GM12878 (cell line): ENCODE measurements around the gene P4HA1. TPM values are rescaled to one million over a fixed set of nuclear protein-coding genes. Genes with fewer than 3 reads are reported as not detected.
"Not testable (repeated sequence)": the region's sequence is repeated elsewhere in the genome, so short reads cannot be mapped to it uniquely, and the experiment has no call there.

ENCODE experiments used
- ATAC-seq: fragments of 200-7000 bp; cut with Tn5 transposase; 3 replicates; pipeline ENCODE4 v1.9.1; 2020; ENCODE audit warnings: mild to moderate bottlenecking, moderate library complexity
- BruUV-seq: library from RNA; stranded (reverse); fragments of 400-500 nt; replicated peaks from 2 replicates; lab custom pipeline; 2021; lab: Mats Ljungman, UMichigan
- CTCF ChIA-PET: fragments of 300-600 bp; sonication (Branson Sonifier 250); formaldehyde crosslinking; extraction: SDS; loops from one replicate; lab custom pipeline; 2021; ENCODE audit warnings: inconsistent platforms; lab: Yijun Ruan, JAX
- POLR2A ChIA-PET: fragments of 350-600 bp; formaldehyde crosslinking; extraction: SDS; loops from one replicate; lab custom pipeline; 2021; ENCODE audit warnings: inconsistent platforms; lab: Charles Lee
- RAD21 ChIA-PET: fragments of 300-600 bp; sonication (Branson Sonifier 250); formaldehyde crosslinking; loops from one replicate; lab custom pipeline; 2023; ENCODE audit warnings: antibody characterized with exemption; ENCODE audit not compliant: unreplicated experiment; lab: Charles Lee
- SMC1A ChIA-PET: fragments of 300-600 bp; sonication (Branson Sonifier 250); formaldehyde crosslinking; loops from one replicate; lab custom pipeline; 2023; ENCODE audit not compliant: unreplicated experiment, uncharacterized antibody; lab: Charles Lee
- DNase-seq: peaks from one replicate; pipeline ENCODE4 v3.0.0-alpha.2; 2011; ENCODE audit warnings: low read depth, low spot score
- FAIRE-seq: peaks from 3 replicates; lab custom pipeline; 2011; peaks lifted over from hg19 to GRCh38; lab: Jason Lieb, UNC
- H2AFZ ChIP-seq: 2 replicates; pipeline ENCODE4 v1.6.0; 2011; ENCODE audit warnings: low read depth, low read length, control low read depth; ENCODE audit not compliant: control insufficient read depth
- H3K27ac ChIP-seq: 2 replicates; pipeline ENCODE4 v1.5.1; 2011; ENCODE audit warnings: control low read depth; ENCODE audit not compliant: control insufficient read depth, insufficient read depth
- H3K27me3 ChIP-seq, 2 experiments: replicated peaks in 1 of 2; 2 replicates each; pipeline versions ENCODE4 v1.6.0 to v1.6.1; 2011; ENCODE audit warnings: low read length in 1 of 2; ENCODE audit not compliant: control insufficient read depth in 2 of 2, insufficient read depth in 2 of 2
- H3K36me3 ChIP-seq, 2 experiments: 2 replicates each; pipeline ENCODE4 v1.5.1; 2011; ENCODE audit warnings: low read length in 1 of 2; ENCODE audit not compliant: control insufficient read depth in 2 of 2, insufficient read depth in 2 of 2
- H3K4me1 ChIP-seq: 2 replicates; pipeline ENCODE4 v1.6.1; 2011; ENCODE audit warnings: mild to moderate bottlenecking, low read length, moderate library complexity, mixed read lengths; ENCODE audit not compliant: control insufficient read depth, insufficient read depth
- H3K4me2 ChIP-seq: 2 replicates; pipeline ENCODE4 v1.6.0; 2011; ENCODE audit warnings: control low read depth; ENCODE audit not compliant: control insufficient read depth, insufficient read depth
- H3K4me3 ChIP-seq: fragments of 200-600 bp; sonication (generic); 2 replicates; pipeline ENCODE4 v1.5.1; 2016
- H3K79me2 ChIP-seq: 2 replicates; pipeline ENCODE4 v1.6.0; 2011; ENCODE audit warnings: low read length; ENCODE audit not compliant: control insufficient read depth, insufficient read depth
- H3K9ac ChIP-seq: 2 replicates; pipeline ENCODE4 v1.8.0; 2011; ENCODE audit warnings: low read length, control low read depth, mixed read lengths; ENCODE audit not compliant: control insufficient read depth, insufficient read depth
- H3K9me3 ChIP-seq: replicated peaks from 3 replicates; pipeline ENCODE4 v1.5.1; 2011; ENCODE audit warnings: mild to moderate bottlenecking, low read length; ENCODE audit not compliant: control insufficient read depth, insufficient read depth
- H4K20me1 ChIP-seq: 2 replicates; pipeline ENCODE4 v1.6.0; 2011; ENCODE audit not compliant: control insufficient read depth, insufficient read depth
- CREM ChIP-seq: IDR thresholded peaks from 2 replicates; pipeline ENCODE4 v1.6.1; 2014; ENCODE audit warnings: antibody characterized with exemption, low read depth
- DPF2 ChIP-seq: fragments of 450-650 bp; IDR thresholded peaks from 2 replicates; pipeline ENCODE4 v1.6.1; 2017; ENCODE audit warnings: mild to moderate bottlenecking
- ETV6 ChIP-seq, 2 experiments: fragments of 450-650 bp in 1 of 2; IDR thresholded peaks in 1 of 2; conservative IDR thresholded peaks in 1 of 2; 2 replicates each; pipeline ENCODE4 v1.6.1; 2014; ENCODE audit warnings: antibody characterized with exemption in 1 of 2, borderline replicate concordance in 1 of 2, low read depth in 1 of 2, mild to moderate bottlenecking in 1 of 2, moderate library complexity in 1 of 2
- IRF3 ChIP-seq: fragments of 450-650 bp; IDR thresholded peaks from 2 replicates; pipeline ENCODE4 v1.6.1; 2014; ENCODE audit warnings: mild to moderate bottlenecking
- MYB ChIP-seq: fragments of 150-350 bp; IDR thresholded peaks from 2 replicates; pipeline ENCODE4 v1.6.1; 2014; ENCODE audit warnings: mild to moderate bottlenecking, low read depth, low read length, borderline replicate concordance
- POLR2AphosphoS5 ChIP-seq: IDR thresholded peaks from 2 replicates; pipeline ENCODE4 v1.6.1; 2011; ENCODE audit warnings: mild to moderate bottlenecking, low read length, inconsistent platforms
- POU2F2 ChIP-seq: IDR thresholded peaks from 3 replicates; pipeline ENCODE4 v1.6.1; 2011; ENCODE audit warnings: low read depth, mild to moderate bottlenecking, low read length, borderline replicate concordance
- RB1 ChIP-seq: fragments of 450-650 bp; formaldehyde crosslinking; IDR thresholded peaks from 2 replicates; pipeline ENCODE4 v1.6.1; 2017; ENCODE audit warnings: mild to moderate bottlenecking, borderline replicate concordance
- TCF7 ChIP-seq: IDR thresholded peaks from 2 replicates; pipeline ENCODE4 v1.6.1; 2014; ENCODE audit warnings: antibody characterized with exemption, borderline replicate concordance
- YBX1 ChIP-seq: fragments of 450-650 bp; IDR thresholded peaks from 2 replicates; pipeline ENCODE4 v1.6.1; 2016; ENCODE audit warnings: antibody characterized with exemption
- ZBED1 ChIP-seq: IDR thresholded peaks from 2 replicates; pipeline ENCODE4 v1.6.1; 2016; ENCODE audit warnings: borderline replicate concordance
- ZBTB4 ChIP-seq: fragments of 450-650 bp; formaldehyde crosslinking; IDR thresholded peaks from 2 replicates; pipeline ENCODE4 v1.4.0; 2022; ENCODE audit warnings: mild to moderate bottlenecking, moderate library complexity
- WGBS: methylation state at CpG from one replicate; pipeline ENCODE4 v1.1.6; 2016; ENCODE audit warnings: low lambda C conversion rate; ENCODE audit not compliant: insufficient replicate concordance, insufficient coverage; ENCODE audit errors: missing lambda C conversion rate; 5-methylcytosine and 5-hydroxymethylcytosine counted together
- in situ Hi-C: fragments of 300-500 bp; cut with MboI; formaldehyde crosslinking; loops from 9 replicates; pipeline ENCODE4 v1.14.3; 2018; ENCODE audit warnings: mixed read lengths
- intact Hi-C: fragments of 100-400 bp; cut with micrococcal nuclease; formaldehyde crosslinking; loops from one replicate; pipeline ENCODE4 v1.14.2; 2022; ENCODE audit not compliant: unreplicated experiment
- polyA plus RNA-seq, 11 experiments: library from polyadenylated mRNA; depleted of rRNA in 4 of 11; unstranded in 6 of 11; stranded (reverse) in 5 of 11; fragments of >200 nt; fragmentation: Nextera tagmentation in 4 of 11; fragmentation: Illumina TruSeq in 1 of 11; extraction: Ambion mirVana in 4 of 11; extraction: Trizol in 1 of 11; gene quantifications; 1 replicate in 1 of 11; 2 replicates in 10 of 11; pipeline versions ENCODE4 v1.2.1 to v1.2.3, GENCODE V29; 2011 to 2016; ENCODE audit warnings: inconsistent platforms in 2 of 11, missing spikeins in 2 of 11, low read depth in 1 of 11
- total RNA-seq, 4 experiments: library from RNA; depleted of rRNA in 3 of 4; stranded (reverse); fragments of >200 nt in 3 of 4; fragmentation: Illumina TruSeq in 1 of 4; extraction: Trizol in 1 of 4; gene quantifications; 2 replicates each; pipeline versions ENCODE4 v1.2.1 to v1.2.3, GENCODE V29; 2013 to 2021

Gene P4HA1
- total and polyA plus RNA-seq, 10 of the 15 experiments (the other 5 are each of a cell fraction or from before 2014, with no cell fraction given), result 15.0 to 160 (median 24.1) TPM

GRCh38 chr10:72984618-72985017, 112.0 kb downstream of the P4HA1 start:
- BruUV-seq, ATAC-seq, DNase-seq, H2AFZ ChIP-seq, H3K79me2 ChIP-seq, H3K27ac ChIP-seq, H3K9ac ChIP-seq, H3K36me3 ChIP-seq, H3K9me3 ChIP-seq, H3K27me3 ChIP-seq, FAIRE-seq, in situ Hi-C loops, H4K20me1 ChIP-seq, RAD21 ChIA-PET, POLR2A ChIA-PET, intact Hi-C loops, H3K4me2 ChIP-seq, H3K4me3 ChIP-seq, H3K4me1 ChIP-seq: not testable (repeated sequence)
- CTCF ChIA-PET, result interaction anchor here (0.6 kb wide), 1 partner anchor 242 kb away, joined by 3 read pairs; no protein-coding TSS in a partner anchor
- SMC1A ChIA-PET, result interaction anchor here (1.5 to 1.6 kb wide), 2 partner anchors 13 to 124 kb away, joined by 3 to 5 read pairs; no protein-coding TSS in a partner anchor
- WGBS, result 100% methylated on average over 4 of the region's 4 CpGs

GRCh38 chr10:72981882-72982529, 114.7 kb downstream of the P4HA1 start:
- H3K36me3 ChIP-seq, result no peaks in the 10 kb centered on the region
- ChIA-PET SMC1A (interaction anchor here (1.2 kb wide), 1 partner anchor 8 kb away, joined by 3 read pairs; no protein-coding TSS in a partner anchor), CTCF (interaction anchor here (0.6 kb wide), 1 partner anchor 80 kb away, joined by 3 read pairs; no protein-coding TSS in a partner anchor), POLR2A (no interaction called here), RAD21 (interaction anchor here (0.7 kb wide), 1 partner anchor 371 kb away, joined by 3 read pairs; no protein-coding TSS in a partner anchor)
- no peak overlapping the region for H3K4me2 ChIP-seq
- intact Hi-C loops (no loop called here), in situ Hi-C loops (no loop called here)
- no peak overlapping the region for H3K9ac ChIP-seq
- no peak overlapping the region for H2AFZ ChIP-seq
- FAIRE-seq (no peak), DNase-seq (no peak), ATAC-seq (peak; percentile 41)
- WGBS, result 93% methylated on average over 2 of the region's 2 CpGs
- H3K9me3 ChIP-seq, result no peaks in the 10 kb centered on the region; the same call in none of the 3 replicates
- H3K4me1 ChIP-seq, result no peaks in the 10 kb centered on the region
- H3K4me3 ChIP-seq, result no peak overlapping the region
- no peaks in the 10 kb centered on the region for H3K27me3 ChIP-seq
- no peak overlapping the region for H3K27ac ChIP-seq
- no TSS peak for BruUV-seq
- H4K20me1 ChIP-seq, result no peaks in the 10 kb centered on the region
- no peaks in the 10 kb centered on the region for H3K79me2 ChIP-seq
- TF ChIP-seq MYB (no peak), YBX1 (no peak), ZBED1 (no peak), POLR2AphosphoS5 (peak; percentile 35; the same call in 1 of the 2 replicates), TCF7 (no peak), CREM (no peak), POU2F2 (0 out of 3 replicates have a peak, but pooled peaks have one; percentile 9), DPF2 (no peak), ZBTB4 (CRISPR knock-in tag) (no peak), IRF3 (no peak), RB1 (no peak), ETV6 (conservative IDR thresholded peaks at IDR 0.05 in 1 of 2, IDR thresholded peaks at IDR 0.05 in 1 of 2; ENCODE audit: borderline replicate concordance in 1 of 2, low read depth in 1 of 2) (no peak)
